ENCODE measurements around the gene CBX4. TPM values are rescaled to one million over a fixed set of nuclear protein-coding genes. Genes with fewer than 3 reads are reported as not detected.
A peak's percentile ranks its signal among the peaks of the same experiment; 100 is the strongest.

Gene CBX4
- total RNA-seq, 2 donors from 2014 or later, result 4.2 to 4.9 TPM

GRCh38 chr17:79803997-79804855 lies 35.0 kb downstream of the CBX4 start:
- no peak for TF ChIP-seq CTCF (conservative IDR thresholded peaks at IDR 0.05)
- Histone ChIP-seq H3K9ac (ENCODE audit: extremely low read depth, low read length, poor library complexity, severe bottlenecking) (no peak overlapping the region), H3K36me3 (ENCODE audit: control insufficient read depth, insufficient read depth, low read length) (no peaks in the 10 kb centered on the region), H3K4me1 (ENCODE audit: control insufficient read depth, insufficient read depth, low read length) (peaks cover 4% of the 10 kb centered on the region), H3K9me3 (ENCODE audit: control insufficient read depth, low read length) (no peaks in the 10 kb centered on the region), H3K4me3 (ENCODE audit: low read length) (no peak overlapping the region), H3K27me3 (ENCODE audit: control insufficient read depth, insufficient read depth, low read length, poor library complexity, severe bottlenecking) (peaks cover 100% of the 10 kb centered on the region), H3K27ac (ENCODE audit: low read depth, low read length) (no peak overlapping the region)
- H3K27ac Mint-ChIP-seq, result no peak overlapping the region
- no peaks in the 10 kb centered on the region for H3K36me3 Mint-ChIP-seq (ENCODE audit: low read depth)
- no peak overlapping the region for H3K4me3 Mint-ChIP-seq
- H3K27me3 Mint-ChIP-seq (ENCODE audit: insufficient read depth), result peaks cover 100% of the 10 kb centered on the region
- peak; percentile 82 for DNase-seq
- peaks cover 5% of the 10 kb centered on the region for H3K9me3 Mint-ChIP-seq
- WGBS, 2 experiments (ENCODE audit: insufficient coverage in 1 of 2, insufficient read length in 1 of 2), result 1 to 3% methylated on average over 51 to 76 of the region's 76 CpGs
- peaks cover 16% of the 10 kb centered on the region for H3K4me1 Mint-ChIP-seq

- Mint-ChIP-seq H3K4me1 (peaks cover 14% of the 10 kb centered on the region), H3K36me3 (ENCODE audit: low read depth) (no peaks in the 10 kb centered on the region), H3K27me3 (ENCODE audit: insufficient read depth) (peaks cover 100% of the 10 kb centered on the region), H3K4me3 (no peak overlapping the region), H3K27ac (no peak overlapping the region), H3K9me3 (peaks cover 5% of the 10 kb centered on the region)
- Histone ChIP-seq H3K4me1 (ENCODE audit: control insufficient read depth, insufficient read depth, low read length) (peaks cover 7% of the 10 kb centered on the region), H3K27ac (ENCODE audit: low read depth, low read length) (no peak overlapping the region), H3K4me3 (ENCODE audit: low read length) (no peak overlapping the region), H3K9ac (ENCODE audit: extremely low read depth, low read length, poor library complexity, severe bottlenecking) (no peak overlapping the region), H3K27me3 (ENCODE audit: control insufficient read depth, insufficient read depth, low read length, poor library complexity, severe bottlenecking) (peaks cover 100% of the 10 kb centered on the region), H3K9me3 (ENCODE audit: control insufficient read depth, low read length) (no peaks in the 10 kb centered on the region), H3K36me3 (ENCODE audit: control insufficient read depth, insufficient read depth, low read length) (no peaks in the 10 kb centered on the region)
- DNase-seq, result peak; percentile 63
- TF ChIP-seq CTCF (conservative IDR thresholded peaks at IDR 0.05), result no peak
- WGBS, 2 experiments (ENCODE audit: insufficient coverage in 1 of 2, insufficient read length in 1 of 2), result 9 to 10% methylated on average over 27 to 31 of the region's 31 CpGs
Observed at GRCh38 chr17:79803421-79803996, 35.7 kb downstream of the CBX4 start.

- H3K27ac ChIP-seq (ENCODE audit: low read depth, low read length), result no peak overlapping the region
- H3K9ac ChIP-seq (ENCODE audit: extremely low read depth, low read length, poor library complexity, severe bottlenecking), result no peak overlapping the region
- H3K9me3 ChIP-seq (ENCODE audit: control insufficient read depth, low read length), result no peaks in the 10 kb centered on the region
- no peaks in the 10 kb centered on the region for H3K36me3 ChIP-seq (ENCODE audit: control insufficient read depth, insufficient read depth, low read length)
- Mint-ChIP-seq H3K27ac (no peak overlapping the region), H3K9me3 (peaks cover 5% of the 10 kb centered on the region), H3K4me1 (peaks cover 14% of the 10 kb centered on the region), H3K4me3 (no peak overlapping the region), H3K27me3 (ENCODE audit: insufficient read depth) (peaks cover 100% of the 10 kb centered on the region), H3K36me3 (ENCODE audit: low read depth) (no peaks in the 10 kb centered on the region)
- H3K4me3 ChIP-seq (ENCODE audit: low read length), result no peak overlapping the region
- H3K4me1 ChIP-seq (ENCODE audit: control insufficient read depth, insufficient read depth, low read length), result peaks cover 8% of the 10 kb centered on the region
- peaks cover 100% of the 10 kb centered on the region for H3K27me3 ChIP-seq (ENCODE audit: control insufficient read depth, insufficient read depth, low read length, poor library complexity, severe bottlenecking)
- TF ChIP-seq CTCF (conservative IDR thresholded peaks at IDR 0.05), result no peak
- DNase-seq, result peak; percentile 83
- WGBS, 2 experiments (ENCODE audit: insufficient coverage in 1 of 2, insufficient read length in 1 of 2), result 5 to 6% methylated on average over 19 to 53 of the region's 57 CpGs
Observed at GRCh38 chr17:79802736-79803420, 36.4 kb downstream of the CBX4 start.

Measured in endodermal cell (in vitro differentiated cells).